Prostate gland (tissue), 2 donors: ENCODE measurements around the gene PLCG2. TPM values are rescaled to one million over a fixed set of nuclear protein-coding genes. Genes with fewer than 3 reads are reported as not detected.
A peak's percentile ranks its signal among the peaks of the same experiment; 100 is the strongest.

Experiments
- DNase-seq: peaks from one replicate; pipeline ENCODE4 v3.0.0-alpha.2; 2019; ENCODE audit warnings: low spot score
- H3K27ac ChIP-seq, 2 donors: fragments of 200-600 bp; sonication (generic); 2 replicates each; pipeline ENCODE4 v1.5.1; 2017 to 2019
- H3K27me3 ChIP-seq: fragments of 200-600 bp; sonication (generic); replicated peaks from 2 replicates; pipeline ENCODE4 v1.5.1; 2019; ENCODE audit not compliant: insufficient read depth
- H3K36me3 ChIP-seq, 2 donors: fragments of 200-600 bp; sonication (generic); 1 replicate in 1 of 2; 2 replicates in 1 of 2; pipeline versions ENCODE4 v1.5.1 to v1.8.1; 2017 to 2019
- H3K4me1 ChIP-seq: fragments of 200-600 bp; sonication (generic); replicated peaks from 2 replicates; pipeline ENCODE4 v1.5.1; 2019
- H3K4me3 ChIP-seq, 2 donors: fragments of 200-600 bp; sonication (generic); 2 replicates each; pipeline ENCODE4 v1.5.1; 2017 to 2019
- H3K9me3 ChIP-seq: fragments of 200-600 bp; sonication (generic); 2 replicates; pipeline ENCODE4 v1.5.1; 2017
- CTCF ChIP-seq, 4 experiments: fragments of 200-600 bp in 2 of 4; fragments of 450-650 bp in 2 of 4; sonication (generic) in 2 of 4; IDR thresholded peaks; 1 replicate in 3 of 4; 2 replicates in 1 of 4; pipeline ENCODE4 v1.5.1; 2016 to 2019; ENCODE audit warnings: antibody characterized with exemption in 4 of 4, mild to moderate bottlenecking in 2 of 4, moderate library complexity in 2 of 4
- POLR2A ChIP-seq: fragments of 450-650 bp; IDR thresholded peaks from one replicate; pipeline ENCODE4 v1.6.1; 2016; ENCODE audit warnings: antibody characterized with exemption, mild to moderate bottlenecking
- POLR2AphosphoS5 ChIP-seq: sonication (generic); formaldehyde crosslinking; IDR thresholded peaks from one replicate; pipeline ENCODE4 v1.6.1; 2017; ENCODE audit warnings: antibody characterized with exemption
- WGBS: methylation state at CpG from one replicate; pipeline ENCODE4 v1.1.5; 2018; 5-methylcytosine and 5-hydroxymethylcytosine counted together
- intact Hi-C: fragments of 100-400 bp; cut with DNase I; formaldehyde crosslinking; loops from one replicate; pipeline ENCODE4 v1.14.2; 2022
- total RNA-seq, 2 donors: library from RNA; depleted of rRNA; stranded (reverse); fragments of >200 nt; gene quantifications; one replicate each; pipeline ENCODE4 v1.1.0, GENCODE V29; 2016

The PLCG2 gene
- total RNA-seq, 2 donors from 2014 or later = 10.3 to 12.8 TPM

GRCh38 chr16:81765969-81766368, 13.1 kb upstream of the PLCG2 start:
- Histone ChIP-seq H3K4me1 (no peaks in the 10 kb centered on the region), H3K27ac (no peak overlapping the region), H3K4me3 (no peak overlapping the region), H3K27me3 (no peaks in the 10 kb centered on the region), H3K36me3 (no peaks in the 10 kb centered on the region), H3K9me3 (no peaks in the 10 kb centered on the region)
- intact Hi-C loops = no loop called here
- no peak for DNase-seq
- TF ChIP-seq CTCF (IDR thresholded peaks at IDR 0.05) (no peak), POLR2AphosphoS5 (no peak), POLR2A (no peak)

GRCh38 chr16:81767987-81768592, 11.0 kb upstream of the PLCG2 start:
- TF ChIP-seq POLR2A (no peak), POLR2AphosphoS5 (peak; percentile 78)
- intact Hi-C loops = no loop called here
- Histone ChIP-seq H3K27ac (no peak overlapping the region), H3K4me3 (no peak overlapping the region), H3K27me3 (no peaks in the 10 kb centered on the region), H3K36me3 (no peaks in the 10 kb centered on the region), H3K9me3 (no peaks in the 10 kb centered on the region), H3K4me1 (no peaks in the 10 kb centered on the region)
- WGBS = 61% methylated on average over 9 of the region's 9 CpGs
- DNase-seq = peak; percentile 23

GRCh38 chr16:81770008-81770407, 9.1 kb upstream of the PLCG2 start:
- TF ChIP-seq POLR2AphosphoS5 (no peak), POLR2A (no peak), CTCF (IDR thresholded peaks at IDR 0.05) (no peak)
- intact Hi-C loops = no loop called here
- DNase-seq = no peak
- H3K4me3 ChIP-seq = no peak overlapping the region
- no peaks in the 10 kb centered on the region for H3K27me3 ChIP-seq
- no peak overlapping the region for H3K27ac ChIP-seq
- no peaks in the 10 kb centered on the region for H3K9me3 ChIP-seq
- no peaks in the 10 kb centered on the region for H3K36me3 ChIP-seq
- 90% methylated on average over 7 of the region's 7 CpGs for WGBS
- H3K4me1 ChIP-seq = no peaks in the 10 kb centered on the region

GRCh38 chr16:81774348-81774747, 4.7 kb upstream of the PLCG2 start:
- H3K27me3 ChIP-seq = no peaks in the 10 kb centered on the region
- intact Hi-C loops = no loop called here
- no peaks in the 10 kb centered on the region for H3K4me1 ChIP-seq
- H3K4me3 ChIP-seq = no peak overlapping the region
- TF ChIP-seq CTCF (IDR thresholded peaks at IDR 0.05) = no peak
- no peak for TF ChIP-seq POLR2AphosphoS5
- no peak for TF ChIP-seq POLR2A
- DNase-seq = no peak
- WGBS = 77% methylated on average over 7 of the region's 7 CpGs
- no peaks in the 10 kb centered on the region for H3K36me3 ChIP-seq
- no peaks in the 10 kb centered on the region for H3K9me3 ChIP-seq
- no peak overlapping the region for H3K27ac ChIP-seq

GRCh38 chr16:81775570-81775969, 3.5 kb upstream of the PLCG2 start:
- no peak overlapping the region for H3K27ac ChIP-seq
- intact Hi-C loops = no loop called here
- no peaks in the 10 kb centered on the region for H3K9me3 ChIP-seq
- no peak overlapping the region for H3K4me3 ChIP-seq
- no peak for DNase-seq
- H3K27me3 ChIP-seq = no peaks in the 10 kb centered on the region
- no peaks in the 10 kb centered on the region for H3K36me3 ChIP-seq
- H3K4me1 ChIP-seq = no peaks in the 10 kb centered on the region
- TF ChIP-seq POLR2A (no peak), CTCF (IDR thresholded peaks at IDR 0.05) (no peak), POLR2AphosphoS5 (no peak)
